HEK293T (cell line): Measurements from ENCODE around the gene HP.

Experiments used
- BHLHE40 ChIP-seq: fragments of 450-650 bp; IDR thresholded peaks from 2 replicates; pipeline ENCODE4 v1.6.1; 2016; ENCODE audit warnings: mild to moderate bottlenecking, moderate library complexity, borderline replicate concordance
- FOXK2 ChIP-seq: fragments of 450-650 bp; IDR thresholded peaks from 2 replicates; pipeline ENCODE4 v1.6.1; 2016; ENCODE audit warnings: mild to moderate bottlenecking
- HDGF ChIP-seq: fragments of 450-650 bp; IDR thresholded peaks from 2 replicates; pipeline ENCODE4 v1.6.1; 2017; ENCODE audit warnings: antibody characterized with exemption, borderline replicate concordance
- LEF1 ChIP-seq: fragments of 450-650 bp; IDR thresholded peaks from 2 replicates; pipeline ENCODE4 v1.6.1; 2017; ENCODE audit warnings: mild to moderate bottlenecking, borderline replicate concordance
- PKNOX1 ChIP-seq: fragments of 450-650 bp; IDR thresholded peaks from 2 replicates; pipeline ENCODE4 v1.6.1; 2016
- SP1 ChIP-seq: fragments of 450-650 bp; IDR thresholded peaks from 2 replicates; pipeline ENCODE4 v1.6.1; 2017
- TARDBP ChIP-seq: fragments of 450-650 bp; IDR thresholded peaks from 2 replicates; pipeline ENCODE4 v1.6.1; 2016

DNA sequence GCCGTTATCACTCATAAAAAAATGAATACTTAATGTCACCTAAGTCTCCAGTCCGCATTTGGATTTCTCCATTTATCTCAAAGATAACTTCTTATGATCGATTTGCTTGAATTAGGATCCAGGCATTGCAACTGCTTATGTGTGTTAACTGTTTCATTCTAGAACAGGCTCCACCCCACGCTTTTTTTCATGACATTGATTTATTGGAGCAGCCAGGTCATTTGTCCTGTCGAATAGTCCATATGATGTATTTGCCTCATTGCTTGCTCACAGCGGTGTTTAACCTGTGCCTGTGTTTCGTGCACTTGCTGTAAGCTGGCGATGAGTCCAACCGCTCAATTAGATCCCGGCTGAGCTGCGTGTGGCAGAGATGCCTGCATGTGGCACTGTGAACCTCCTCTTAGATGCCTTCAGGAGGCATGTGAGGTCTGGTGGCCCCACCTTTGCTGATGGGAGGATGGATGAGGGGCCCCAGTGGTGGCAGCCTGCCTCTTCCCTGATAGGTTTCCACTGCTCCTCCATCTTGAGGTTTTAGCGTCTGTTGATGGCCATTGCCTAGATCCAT is 55.7 kb downstream of the HP start:
- TF ChIP-seq TARDBP (no peak), PKNOX1 (no peak), SP1 (no peak), HDGF (no peak), LEF1 (no peak), FOXK2 (no peak), BHLHE40 (no peak)
